HG03469 (cell line): Measurements from ENCODE around the gene LGMN.
"Not testable (repeated sequence)": the region's sequence is repeated elsewhere in the genome, so short reads cannot be mapped to it uniquely, and the experiment has no call there.

Experiments used
- ATAC-seq: cut with Tn5 transposase; IDR thresholded peaks from one replicate; pipeline ENCODE4 v1.9.1; 2021; ENCODE audit warnings: mild to moderate bottlenecking, moderate library complexity, moderate number of reproducible peaks; ENCODE audit not compliant: unreplicated experiment

The LGMN gene

DNA sequence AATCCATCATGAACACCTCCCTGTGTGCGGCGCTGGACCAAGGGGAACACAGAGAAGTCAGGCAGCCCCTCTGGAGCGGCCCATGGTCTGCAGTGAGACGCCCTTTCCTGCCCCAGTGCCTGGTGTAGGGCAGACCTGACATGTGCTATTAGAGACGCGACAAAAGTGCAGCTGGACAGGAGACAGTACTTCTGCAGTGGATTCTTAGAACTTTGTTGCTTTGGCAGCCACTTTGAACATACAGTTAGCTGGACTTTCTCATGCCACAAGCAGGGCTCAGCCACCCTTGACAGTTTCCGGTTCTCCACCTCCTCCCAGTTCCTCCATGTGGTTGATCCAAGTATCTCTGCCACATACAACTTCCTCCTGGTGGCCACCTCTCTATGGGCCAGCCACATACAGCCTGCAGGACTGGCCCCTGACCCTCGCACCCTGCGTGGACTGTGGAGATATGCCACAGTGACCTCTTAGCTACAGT is 45.9 kb downstream of the LGMN start:
- ATAC-seq = no peak

DNA sequence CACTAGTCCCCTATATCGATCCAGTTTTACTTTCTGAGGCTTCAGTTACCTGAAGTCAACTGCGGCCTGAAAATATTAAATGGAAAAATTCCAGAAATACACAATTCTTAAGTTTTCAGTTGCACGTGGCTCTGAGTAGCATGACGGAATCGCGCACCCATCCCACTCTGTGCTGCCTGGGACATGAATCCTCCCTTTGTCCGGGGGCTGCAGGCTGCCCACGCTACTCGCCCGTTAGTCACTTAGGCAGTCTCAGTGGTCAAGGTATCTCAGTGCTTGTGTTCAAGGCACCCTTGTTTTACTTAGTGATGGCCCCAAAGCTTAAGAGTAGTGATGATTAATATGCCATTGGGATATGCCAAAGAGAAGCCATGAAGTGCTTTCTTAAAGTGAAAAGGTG is 46.6 kb downstream of the LGMN start:
- no peak for ATAC-seq

DNA sequence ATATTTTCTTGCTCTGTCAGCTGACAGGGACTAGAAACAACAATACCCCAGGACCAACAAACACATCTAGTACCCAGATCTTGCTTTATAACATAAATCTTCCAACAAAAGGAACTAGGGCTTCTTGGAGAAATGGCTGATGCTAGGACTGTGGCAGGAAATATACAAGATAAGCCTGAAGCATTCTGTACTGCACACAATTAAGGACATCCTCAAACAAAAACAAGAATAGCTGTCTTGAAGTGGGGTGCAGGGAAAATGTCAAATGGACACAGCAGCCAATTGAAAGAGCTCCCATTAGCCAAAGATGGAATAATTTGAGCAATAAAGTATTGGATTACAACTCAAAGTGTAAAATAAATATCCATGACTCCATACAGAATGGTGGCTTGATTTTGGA is 50.0 kb downstream of the LGMN start:
- ATAC-seq = no peak

DNA sequence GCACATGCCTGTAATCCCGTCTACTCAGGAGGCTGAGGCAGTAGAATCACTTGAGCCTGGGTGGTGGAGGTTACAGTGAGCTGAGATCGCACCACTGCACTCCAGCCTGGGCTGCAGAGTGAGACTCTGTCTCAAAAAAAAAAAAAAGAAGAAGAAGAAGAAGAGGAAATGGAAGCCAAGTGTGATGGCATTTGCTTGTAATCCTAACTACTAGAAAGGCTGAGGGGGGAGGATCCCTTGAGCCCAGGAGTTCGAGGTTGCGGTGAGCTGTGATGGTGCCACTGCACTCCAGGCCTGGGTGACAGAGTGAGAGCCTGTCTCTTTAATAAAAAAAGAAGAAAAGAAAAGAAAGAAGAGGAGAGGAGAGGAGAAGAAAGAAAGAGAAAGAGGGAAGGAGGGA is 52.1 kb downstream of the LGMN start:
- ATAC-seq = no peak

DNA sequence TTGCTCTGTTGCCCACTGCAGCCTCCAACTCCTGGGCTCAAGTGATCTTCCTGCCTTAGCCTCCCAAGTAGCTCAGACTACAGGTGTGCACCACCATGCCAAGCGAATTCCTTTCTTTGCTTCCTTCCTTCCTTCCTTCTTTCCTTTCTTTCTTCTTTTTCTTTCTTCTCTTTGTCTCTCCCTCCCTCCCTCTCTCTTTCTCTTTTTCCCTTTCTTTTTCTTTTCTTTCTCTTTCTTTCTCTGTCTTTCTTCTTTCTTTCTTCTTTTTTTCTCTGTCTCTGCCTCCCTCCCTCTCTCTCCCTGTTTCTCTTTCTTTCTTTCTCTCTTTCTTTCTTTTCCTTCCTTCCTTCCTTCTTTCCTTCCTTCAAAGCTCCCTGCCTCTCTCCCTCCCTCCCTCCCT is 52.9 kb downstream of the LGMN start:
- no peak for ATAC-seq

DNA sequence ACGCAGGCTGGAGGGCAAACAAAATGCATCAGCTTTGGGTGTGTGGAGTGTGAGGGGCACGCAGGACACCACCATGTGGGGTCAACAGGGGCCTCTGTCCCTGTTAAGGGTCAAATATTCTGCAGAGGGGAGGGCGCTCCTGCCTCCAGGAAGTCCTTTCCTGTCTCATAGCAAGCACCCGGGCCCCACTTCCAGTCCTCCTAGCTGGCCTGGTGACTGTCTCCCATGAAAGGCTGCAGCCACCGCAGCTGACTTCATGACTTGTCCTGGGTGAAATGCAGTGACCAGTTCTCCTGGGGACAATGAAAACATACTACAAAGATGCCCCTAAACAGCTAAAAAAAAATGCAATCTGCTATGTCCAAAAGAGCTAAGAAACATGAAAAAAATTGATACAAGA is 53.6 kb downstream of the LGMN start:
- ATAC-seq = no peak

DNA sequence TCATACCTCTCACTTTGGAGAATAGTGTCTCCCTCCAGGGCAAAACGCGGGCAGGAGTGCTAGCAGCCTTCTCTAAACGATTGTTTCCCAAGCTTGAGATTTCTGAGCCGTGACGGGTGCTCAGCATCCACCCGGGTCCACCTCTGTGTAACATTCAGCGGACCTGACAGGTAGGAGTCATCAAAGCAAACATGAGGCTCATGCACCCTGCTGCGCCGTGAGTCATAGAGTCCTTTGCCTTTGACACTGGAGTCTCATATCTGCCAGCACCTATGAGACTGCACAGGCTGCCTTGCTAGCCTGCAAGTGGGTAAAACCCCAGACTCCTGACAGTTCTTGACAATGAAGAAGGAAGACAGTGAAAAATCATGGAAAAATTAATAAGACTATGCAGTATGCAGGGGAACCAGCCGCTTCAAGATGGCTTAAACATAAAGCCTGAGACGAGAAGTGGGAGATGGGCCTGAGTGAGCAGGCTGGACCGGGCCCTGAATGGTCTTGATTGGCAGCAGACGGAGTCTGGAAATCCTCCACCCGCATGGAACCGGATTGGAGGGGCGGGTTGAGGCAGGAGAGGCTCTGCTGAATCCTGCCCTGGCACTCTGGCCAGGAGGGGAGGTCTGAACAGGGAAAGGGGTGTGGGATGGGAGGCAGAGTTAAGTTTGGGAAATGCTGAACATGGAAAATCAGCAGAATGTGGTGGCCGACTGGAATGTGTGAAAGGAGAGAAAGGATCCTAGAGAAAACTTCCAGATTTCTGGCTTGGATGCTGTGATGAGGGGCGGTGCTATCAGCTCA is 54.2 kb downstream of the LGMN start:
- ATAC-seq = no peak

DNA sequence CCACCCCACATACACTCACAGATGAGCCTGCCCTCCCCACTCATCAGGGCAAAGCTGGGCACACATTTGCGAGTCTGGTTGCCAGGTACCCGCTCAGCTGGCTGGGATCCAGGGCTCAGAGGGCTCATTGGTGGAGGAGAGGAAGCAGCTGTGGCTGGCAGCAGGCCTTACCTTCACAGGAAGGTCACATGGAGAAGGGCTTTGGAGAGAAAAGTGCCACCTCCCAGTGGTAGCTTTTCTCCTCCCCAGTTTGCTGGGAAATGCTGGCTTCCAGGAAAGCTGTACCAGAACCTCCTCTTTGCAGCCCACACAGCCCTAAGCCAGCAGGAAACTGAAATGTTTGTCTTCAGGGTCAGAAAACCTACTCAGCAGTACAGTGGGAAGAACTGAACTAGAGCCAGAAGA is 55.6 kb downstream of the LGMN start:
- no peak for ATAC-seq

DNA sequence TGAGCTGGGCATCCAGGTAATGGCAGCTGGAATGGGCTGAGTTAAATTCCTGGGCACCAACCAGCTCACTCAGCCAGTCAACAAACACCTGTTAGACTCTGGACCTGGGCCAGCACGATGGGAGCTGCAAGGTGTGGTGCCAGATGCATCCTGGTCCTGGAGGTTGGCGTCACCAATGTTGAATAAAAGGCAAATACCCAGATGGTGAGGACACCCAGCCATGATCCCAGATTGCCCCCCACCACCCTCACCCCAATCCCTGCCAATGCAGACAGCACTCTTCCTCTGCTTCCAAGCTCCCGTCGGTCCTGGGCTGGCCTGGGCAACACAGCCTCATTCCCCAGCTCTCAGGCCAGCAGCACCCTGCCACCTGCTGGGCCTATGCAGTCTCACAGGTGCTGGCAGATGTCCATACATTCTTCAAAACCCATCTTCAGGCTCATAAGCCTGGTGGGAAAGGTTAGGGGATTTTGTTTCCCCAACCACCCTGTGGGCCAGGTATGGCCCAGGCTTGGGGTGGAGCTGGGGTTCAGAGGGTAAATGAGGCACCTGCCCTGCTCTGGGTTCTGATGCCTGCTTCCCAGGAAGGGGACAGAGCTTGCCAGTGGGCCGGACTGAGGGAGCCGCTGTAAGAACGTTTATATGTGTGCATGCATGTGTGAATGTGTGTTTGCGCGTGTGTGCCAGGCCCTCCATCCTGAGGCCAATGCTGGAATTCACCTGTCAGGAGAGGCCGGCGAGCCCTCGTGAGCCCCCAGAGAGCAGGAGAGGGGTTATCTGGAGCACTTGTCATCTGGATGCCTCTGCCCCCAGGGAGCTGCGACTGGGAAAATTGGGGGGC is 58.0 kb downstream of the LGMN start:
- ATAC-seq = no peak

DNA sequence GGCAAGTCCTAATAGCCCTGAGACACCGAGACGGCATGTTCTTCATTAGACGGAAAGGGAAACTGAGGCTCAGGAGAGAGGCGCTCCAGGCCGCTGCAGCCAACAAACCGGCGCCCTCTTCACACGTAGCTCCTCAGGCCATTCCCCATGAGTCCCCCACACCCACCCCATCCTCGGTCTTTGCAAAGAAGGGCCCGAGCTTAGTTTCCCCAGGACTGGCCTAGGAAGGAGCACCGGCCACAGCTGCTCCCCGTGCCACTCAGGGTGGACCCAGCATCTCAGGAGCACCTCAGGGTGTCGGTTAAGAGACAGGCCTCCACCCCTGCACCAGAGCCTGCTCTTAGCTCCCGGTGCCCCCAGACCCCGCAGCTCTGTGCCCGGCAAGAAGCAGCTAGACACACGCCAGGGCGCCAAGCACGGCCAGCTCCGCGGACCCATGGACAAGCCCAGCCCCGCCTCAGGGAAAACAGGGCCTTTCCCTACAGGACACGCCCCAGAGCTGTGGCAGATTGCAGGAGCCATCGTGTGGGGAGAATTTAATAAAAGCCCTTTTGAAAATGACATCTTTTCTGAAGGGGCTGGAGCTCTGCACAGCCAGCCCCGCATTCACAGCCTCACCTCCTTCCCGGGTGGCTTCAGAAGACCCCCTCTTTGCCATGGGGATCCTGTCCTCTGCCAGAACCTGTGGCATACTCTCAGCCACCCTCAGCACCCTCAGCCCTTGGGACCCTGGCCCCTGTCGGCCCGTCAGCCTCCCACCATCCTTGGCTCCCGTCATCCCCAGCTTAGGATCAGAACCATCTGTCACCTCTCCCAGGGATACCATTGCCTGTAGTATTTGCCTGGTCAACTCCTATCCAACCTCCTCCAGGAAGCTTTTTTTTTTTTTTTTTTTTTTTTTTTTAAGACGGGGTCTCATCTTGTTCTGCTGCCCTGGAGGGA is 59.7 kb downstream of the LGMN start:
- ATAC-seq = no peak

DNA sequence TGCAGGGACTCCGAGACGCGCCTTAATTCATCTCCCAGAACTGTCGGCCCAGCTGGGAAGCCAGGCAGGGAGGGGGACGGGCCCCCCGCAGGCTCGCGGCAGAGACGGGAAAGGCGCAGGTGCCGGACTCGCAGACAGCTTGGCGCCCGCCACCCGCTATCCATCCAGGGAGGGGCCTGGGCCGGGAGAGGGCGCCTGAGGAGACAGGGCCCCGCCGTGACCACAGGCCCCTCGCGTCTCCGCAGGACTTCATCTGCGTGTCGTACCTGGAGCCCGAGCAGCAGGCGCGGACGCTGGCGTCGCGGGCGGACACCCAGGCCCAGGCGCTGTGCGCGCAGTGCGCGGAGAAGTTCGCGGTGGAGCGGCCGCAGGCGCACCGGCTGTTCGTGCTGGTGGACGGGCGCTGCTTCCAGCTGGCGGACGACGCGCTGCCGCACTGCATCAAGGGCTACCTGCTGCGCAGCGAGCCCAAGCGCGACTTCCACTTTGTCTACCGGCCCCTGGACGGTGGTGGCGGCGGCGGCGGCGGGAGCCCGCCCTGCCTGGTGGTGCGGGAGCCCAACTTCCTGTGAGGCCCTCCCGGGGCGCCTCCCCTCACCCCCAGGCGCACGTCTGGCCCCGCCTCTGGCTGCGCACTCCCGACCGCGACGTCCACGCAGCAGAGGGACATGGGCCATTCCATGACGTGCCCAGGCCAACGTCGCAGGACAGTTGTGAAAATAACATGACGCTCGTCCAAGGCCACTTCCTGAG is 60.6 kb downstream of the LGMN start:
- no peak for ATAC-seq

DNA sequence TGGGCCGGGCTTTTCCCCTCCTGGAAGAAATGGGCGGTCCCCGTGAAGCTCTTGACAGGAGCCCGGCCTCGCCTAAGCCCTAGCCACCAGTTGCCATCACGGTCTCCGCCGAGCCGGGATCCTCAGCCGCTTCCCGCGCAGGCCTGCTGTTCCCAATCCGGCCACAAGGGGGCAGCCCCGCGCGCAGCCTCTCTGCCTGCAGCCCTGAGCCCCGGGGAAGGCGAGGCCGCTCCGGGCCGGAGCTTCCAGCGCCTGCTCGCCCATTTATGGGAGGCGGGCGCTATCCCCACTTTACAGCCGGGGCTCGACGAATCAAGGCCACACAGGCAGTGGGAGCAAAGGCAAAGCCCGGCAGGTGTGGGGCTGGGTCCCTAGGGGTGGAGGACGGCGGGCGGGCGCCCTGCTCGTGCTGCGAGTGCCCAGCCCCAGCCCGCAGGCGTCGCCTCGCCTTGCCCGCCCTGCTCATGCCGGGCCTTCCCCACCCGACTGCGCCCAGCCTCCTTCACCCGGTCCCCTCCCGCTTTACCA is 61.5 kb downstream of the LGMN start:
- ATAC-seq = no peak

DNA sequence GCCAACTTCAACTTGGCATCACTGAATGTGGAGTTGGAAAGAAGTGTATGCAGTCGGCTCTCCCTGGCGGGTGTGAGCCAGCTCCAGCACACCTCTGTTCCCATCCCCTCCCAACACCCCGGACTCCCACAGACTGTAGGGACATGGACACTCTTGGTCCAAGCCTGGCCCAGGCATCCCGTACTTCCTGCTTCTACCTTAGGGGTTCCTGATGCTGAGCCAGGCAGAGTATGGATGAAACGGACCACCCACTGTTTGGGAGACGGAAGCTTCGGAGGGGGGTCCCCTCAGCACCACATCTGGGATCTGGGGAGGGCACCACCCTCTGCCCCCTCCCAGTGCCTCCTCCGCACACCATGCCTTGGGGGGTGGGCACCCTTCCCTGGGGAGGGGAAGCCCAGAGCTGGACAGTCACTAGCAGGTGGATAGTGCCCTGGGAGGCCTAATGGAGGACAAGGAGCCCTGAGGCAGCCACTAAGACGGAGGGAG is 62.0 kb downstream of the LGMN start:
- ATAC-seq = no peak

DNA sequence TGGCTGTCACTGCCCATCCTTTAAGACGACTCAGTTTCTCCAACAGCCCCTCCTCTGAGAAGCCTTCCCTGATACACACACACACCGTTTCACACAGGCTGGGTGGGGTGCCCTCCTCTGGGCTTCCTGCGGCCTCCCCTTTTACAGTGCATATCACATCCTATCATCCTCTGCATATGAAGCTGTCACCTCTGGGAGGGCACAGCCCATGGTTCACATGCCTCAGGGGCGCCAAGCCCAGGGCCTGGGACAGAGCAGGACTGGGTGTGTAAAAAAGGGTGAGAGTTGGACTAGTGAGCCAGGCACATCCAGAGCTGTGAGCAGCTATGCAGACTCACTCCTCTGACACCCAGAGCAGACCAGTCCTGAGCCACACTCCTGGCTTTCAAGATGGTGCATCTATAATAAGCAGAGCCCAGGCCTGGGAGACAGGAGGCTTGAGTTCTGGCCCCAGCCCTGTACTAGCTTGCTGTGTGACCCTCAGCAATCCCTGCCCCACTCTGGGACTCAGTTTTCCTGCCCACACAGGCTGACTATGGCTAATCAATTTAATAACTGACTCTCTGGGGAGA is 62.6 kb downstream of the LGMN start:
- no peak for ATAC-seq

DNA sequence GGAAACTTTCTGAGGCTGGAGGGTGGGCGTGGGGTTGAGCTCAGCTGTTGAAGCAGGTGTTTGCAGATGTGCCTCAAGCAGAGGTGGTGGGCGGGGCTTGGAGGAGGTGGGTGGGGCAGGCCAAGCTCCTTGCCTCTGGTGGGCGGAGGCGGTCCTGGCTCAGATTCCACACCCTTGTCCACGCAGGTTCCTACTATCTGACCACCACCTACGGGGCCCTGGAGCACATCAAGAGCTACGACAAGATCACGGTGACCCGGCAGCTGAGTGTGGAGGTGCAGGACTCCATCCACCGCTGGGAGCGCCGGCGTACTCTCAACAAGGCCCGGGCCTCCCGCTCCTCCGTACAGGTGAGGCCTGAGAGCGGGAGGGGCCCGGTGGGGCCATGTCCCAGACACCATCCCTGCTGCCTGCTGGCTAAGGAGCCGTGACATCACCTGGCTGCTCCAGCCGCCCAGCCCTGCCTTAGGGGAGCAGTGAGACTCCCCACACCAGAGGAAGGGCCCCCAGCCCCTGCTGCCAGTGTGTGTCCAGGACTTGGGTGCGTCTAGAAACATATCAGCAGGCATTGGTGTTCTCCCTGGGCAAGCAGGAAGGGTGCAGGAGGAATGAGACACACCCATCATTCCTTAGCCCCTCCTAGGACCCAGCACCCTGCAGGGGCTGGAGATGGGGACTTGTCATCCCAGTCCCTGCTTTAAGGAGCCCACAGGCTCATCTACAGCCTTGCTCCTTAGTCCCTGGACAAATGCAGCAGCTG is 63.4 kb downstream of the LGMN start:
- no peak for ATAC-seq

DNA sequence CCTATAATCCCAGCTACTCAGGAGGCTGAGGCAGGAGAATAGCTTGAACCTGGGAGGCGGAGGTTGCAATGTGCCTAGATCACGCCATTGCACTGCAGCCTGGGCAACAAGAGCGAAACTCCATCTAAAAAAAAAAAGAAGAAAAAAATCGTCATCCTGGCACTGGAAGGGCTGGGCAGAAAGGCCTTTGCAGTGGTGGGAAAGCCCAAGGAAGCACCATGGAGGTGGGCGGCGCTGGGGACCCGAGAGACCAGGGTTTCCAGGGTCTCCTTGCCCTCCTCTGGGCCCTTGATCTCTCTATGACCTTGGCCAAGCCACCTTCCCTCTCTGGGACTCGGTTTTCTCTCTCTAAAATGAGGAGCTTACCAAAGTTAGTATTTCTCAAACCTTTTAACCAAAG is 65.4 kb downstream of the LGMN start:
- ATAC-seq = no peak

DNA sequence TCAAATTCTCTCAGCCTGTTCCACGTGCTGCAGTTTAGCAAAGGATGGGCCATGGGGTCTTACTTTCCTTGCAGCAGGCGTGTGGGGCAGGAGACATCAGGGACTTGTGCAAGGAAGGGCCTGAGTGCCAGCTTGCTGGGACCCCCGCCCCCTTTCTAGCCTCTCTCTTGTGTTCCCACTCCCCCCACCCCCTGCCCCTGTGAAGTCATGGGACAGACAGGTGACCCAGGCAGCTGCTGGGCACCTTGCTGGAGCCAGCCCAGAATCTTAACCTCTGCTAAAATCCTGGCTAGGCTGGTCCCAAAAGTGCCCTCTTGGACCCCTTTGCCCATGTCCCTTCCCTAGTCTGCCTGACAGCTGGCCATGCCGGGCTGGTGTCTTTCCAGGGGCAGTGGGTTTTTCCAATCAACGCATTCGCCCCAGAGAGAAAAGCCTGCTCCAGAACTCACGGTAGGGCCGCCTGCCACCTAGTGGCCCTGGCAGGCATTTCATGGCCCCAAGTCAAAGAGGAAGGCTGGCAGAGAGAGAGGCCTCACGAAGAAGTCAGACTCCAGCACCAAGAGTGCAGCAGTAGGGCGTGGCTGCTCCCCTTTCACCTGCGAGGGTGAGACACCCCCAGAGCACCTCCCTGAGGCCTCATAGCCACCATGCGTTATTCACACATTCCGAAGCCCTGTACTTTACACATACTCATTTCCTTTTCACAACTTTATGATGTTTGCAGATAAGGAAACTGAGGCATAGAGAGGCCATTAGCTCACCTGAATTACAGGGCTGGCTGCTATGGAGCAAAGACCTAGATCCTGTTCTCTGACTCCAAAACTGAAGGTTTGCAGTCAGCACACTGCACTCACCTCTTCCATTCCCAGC is 67.4 kb downstream of the LGMN start:
- no peak for ATAC-seq

DNA sequence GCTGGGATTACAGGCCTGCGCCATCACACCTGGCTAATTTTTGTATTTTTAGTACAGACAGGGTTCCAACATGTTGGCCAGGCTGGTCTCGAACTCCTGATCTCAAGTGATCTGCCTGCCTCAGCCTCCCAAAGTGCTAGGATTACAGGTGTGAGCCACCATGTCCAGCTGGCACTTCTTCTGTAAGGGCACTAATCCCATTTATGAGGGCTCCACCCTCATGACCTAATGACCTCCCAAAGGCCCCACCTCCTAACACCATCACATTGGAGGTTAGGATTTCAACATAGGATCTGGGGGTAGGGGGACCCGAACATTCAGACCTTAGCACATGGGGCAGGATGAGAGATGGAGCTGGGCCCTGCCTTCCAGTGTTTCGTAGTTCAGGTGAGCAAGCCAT is 68.1 kb downstream of the LGMN start:
- ATAC-seq = not testable (repeated sequence)
